SK-N-SH treated with all-trans-retinoic acid at 6 μM for 48 hours (cell line): ENCODE results near the gene DAB2IP.
"Not testable (repeated sequence)": the region's sequence is repeated elsewhere in the genome, so short reads cannot be mapped to it uniquely, and the experiment has no call there.

Source experiments
- ATAC-seq: fragments of 200-7000 bp; cut with Tn5 transposase; 3 replicates; pipeline ENCODE4 v1.9.1; 2020; ENCODE audit warnings: mild to moderate bottlenecking, moderate library complexity
- ARNTL ChIP-seq: fragments of 450-650 bp; formaldehyde crosslinking; IDR thresholded peaks from 2 replicates; pipeline ENCODE4 v1.5.0; 2020; ENCODE audit warnings: low read depth, mild to moderate bottlenecking, moderate library complexity, borderline replicate concordance
- BACH2 ChIP-seq: fragments of 250-450 bp; sonication (Bioruptor Pico); IDR thresholded peaks from 2 replicates; pipeline ENCODE4 v1.9.0; 2021; ENCODE audit warnings: mild to moderate bottlenecking, borderline replicate concordance
- CREB5 ChIP-seq: fragments of 250-450 bp; sonication (Bioruptor Pico); IDR thresholded peaks from 2 replicates; pipeline ENCODE4 v1.5.1; 2020; ENCODE audit warnings: low read depth, mild to moderate bottlenecking, moderate library complexity
- CSDC2 ChIP-seq: fragments of 250-450 bp; sonication (Bioruptor Pico); IDR thresholded peaks from 2 replicates; pipeline ENCODE4 v1.5.0; 2020; ENCODE audit warnings: mild to moderate bottlenecking, moderate library complexity
- ESRRG ChIP-seq: fragments of 250-450 bp; sonication (Bioruptor Pico); IDR thresholded peaks from 2 replicates; pipeline ENCODE4 v1.6.1; 2021; ENCODE audit warnings: mild to moderate bottlenecking
- ISL1 ChIP-seq: fragments of 250-450 bp; sonication (Bioruptor Pico); IDR thresholded peaks from 2 replicates; pipeline ENCODE4 v2.1.2; 2022; ENCODE audit warnings: mild to moderate bottlenecking, moderate library complexity
- OSR1 ChIP-seq: fragments of 250-450 bp; sonication (Bioruptor Pico); IDR thresholded peaks from 2 replicates; pipeline ENCODE4 v1.8.0; 2022; ENCODE audit warnings: moderate library complexity, mild to moderate bottlenecking, inconsistent platforms
- PATZ1 ChIP-seq: fragments of 250-450 bp; sonication (Bioruptor Pico); IDR thresholded peaks from 2 replicates; pipeline ENCODE4 v1.8.0; 2020; ENCODE audit warnings: mild to moderate bottlenecking, moderate library complexity, borderline replicate concordance
- POU6F1 ChIP-seq: fragments of 250-450 bp; sonication (Bioruptor Pico); IDR thresholded peaks from 2 replicates; pipeline ENCODE4 v1.8.0; 2021; ENCODE audit warnings: low read depth, mild to moderate bottlenecking, moderate library complexity, borderline replicate concordance
- SNAI2 ChIP-seq: fragments of 250-450 bp; sonication (Bioruptor Pico); IDR thresholded peaks from 2 replicates; pipeline ENCODE4 v1.5.0; 2020; ENCODE audit warnings: mild to moderate bottlenecking, moderate library complexity
- TCF4 ChIP-seq: fragments of 250-450 bp; sonication (Bioruptor Pico); IDR thresholded peaks from 2 replicates; pipeline ENCODE4 v1.8.0; 2021; ENCODE audit warnings: mild to moderate bottlenecking, moderate library complexity, borderline replicate concordance
- TOX ChIP-seq: fragments of 250-450 bp; sonication (Bioruptor Pico); IDR thresholded peaks from 2 replicates; pipeline ENCODE4 v1.8.0; 2021; ENCODE audit warnings: mild to moderate bottlenecking, moderate library complexity, borderline replicate concordance
- TSHZ2 ChIP-seq: fragments of 250-450 bp; sonication (Bioruptor Pico); IDR thresholded peaks from 2 replicates; pipeline ENCODE4 v1.5.0; 2020; ENCODE audit warnings: mild to moderate bottlenecking, moderate library complexity
- ZC3H10 ChIP-seq: fragments of 250-450 bp; sonication (Bioruptor Pico); IDR thresholded peaks from 2 replicates; pipeline ENCODE4 v1.5.1; 2021; ENCODE audit warnings: mild to moderate bottlenecking, moderate library complexity
- ZFP3 ChIP-seq: fragments of 250-450 bp; sonication (Bioruptor Pico); IDR thresholded peaks from 2 replicates; pipeline ENCODE4 v1.5.0; 2020; ENCODE audit warnings: mild to moderate bottlenecking, moderate library complexity
- ZFP30 ChIP-seq: fragments of 450-650 bp; formaldehyde crosslinking; IDR thresholded peaks from 2 replicates; pipeline ENCODE4 v1.5.0; 2022; ENCODE audit warnings: mild to moderate bottlenecking, moderate library complexity
- ZNF565 ChIP-seq: fragments of 450-650 bp; formaldehyde crosslinking; conservative IDR thresholded peaks from 2 replicates; pipeline ENCODE4 v1.5.0; 2020; ENCODE audit warnings: low read depth, mild to moderate bottlenecking, moderate library complexity
- ZNF8 ChIP-seq: fragments of 450-650 bp; formaldehyde crosslinking; IDR thresholded peaks from 2 replicates; pipeline ENCODE4 v1.5.0; 2020; ENCODE audit warnings: mild to moderate bottlenecking, moderate library complexity

Gene DAB2IP

GRCh38 chr9:121618504-121618903, 32.9 kb upstream of the DAB2IP start:
- ATAC-seq = no peak
- no peak for TF ChIP-seq POU6F1 (CRISPR knock-in tag)
- TF ChIP-seq ZNF8 = no peak
- no peak for TF ChIP-seq TCF4
- no peak for TF ChIP-seq BACH2 (CRISPR knock-in tag)
- no peak for TF ChIP-seq CSDC2
- TF ChIP-seq SNAI2 (CRISPR knock-in tag) = no peak
- no peak for TF ChIP-seq PATZ1 (CRISPR knock-in tag)
- no peak for TF ChIP-seq ISL1 (CRISPR knock-in tag)
- TF ChIP-seq ZNF565 = no peak
- no peak for TF ChIP-seq ARNTL (CRISPR knock-in tag)

GRCh38 chr9:121618910-121619309, 32.5 kb upstream of the DAB2IP start:
- not testable (repeated sequence) for ATAC-seq

GRCh38 chr9:121619545-121620324, 31.7 kb upstream of the DAB2IP start:
- TF ChIP-seq CREB5 (CRISPR knock-in tag) = no peak
- TF ChIP-seq SNAI2 (CRISPR knock-in tag) = no peak
- no peak for TF ChIP-seq ZC3H10 (CRISPR knock-in tag)
- no peak for TF ChIP-seq POU6F1 (CRISPR knock-in tag)
- no peak for TF ChIP-seq ESRRG (CRISPR knock-in tag)
- TF ChIP-seq ZNF565 = no peak
- TF ChIP-seq BACH2 (CRISPR knock-in tag) = no peak
- TF ChIP-seq PATZ1 (CRISPR knock-in tag) = no peak
- no peak for TF ChIP-seq CSDC2
- no peak for TF ChIP-seq ARNTL (CRISPR knock-in tag)
- no peak for TF ChIP-seq OSR1 (CRISPR knock-in tag)
- no peak for TF ChIP-seq ZFP30 (CRISPR knock-in tag)
- no peak for TF ChIP-seq TCF4
- no peak for TF ChIP-seq ZFP3 (CRISPR knock-in tag)
- TF ChIP-seq TOX (CRISPR knock-in tag) = no peak
- TF ChIP-seq TSHZ2 (CRISPR knock-in tag) = no peak
- TF ChIP-seq, all 23 proteins: peak for 0
- ATAC-seq = no peak
